Measurements from ENCODE around the gene HERC2.

The HERC2 gene

DNA sequence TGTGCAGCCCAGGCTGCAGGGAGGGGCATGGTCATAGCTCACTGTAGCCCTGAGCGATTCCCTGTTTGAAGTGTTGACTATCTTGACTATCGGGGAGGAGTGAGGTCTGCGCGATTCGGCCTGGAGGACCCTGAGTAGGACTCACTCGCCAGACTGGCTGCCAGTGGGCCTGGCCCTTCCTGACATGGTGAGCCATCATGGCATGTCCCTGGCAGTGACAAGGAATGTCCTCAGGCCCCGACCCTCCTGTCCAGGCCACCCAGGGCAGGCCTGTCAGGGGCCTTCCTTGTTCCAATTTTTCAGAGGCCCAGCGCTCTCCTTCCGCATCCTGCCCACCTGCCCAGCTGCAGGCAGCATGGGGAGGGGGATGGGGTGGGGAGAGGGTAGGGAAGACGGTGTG lies 217.7 kb downstream of the HERC2 start:
- no peak overlapping the region for H3K27ac ChIP-seq
- TF ChIP-seq CTCF (IDR thresholded peaks at IDR 0.05) = no peak
- no peak for TF ChIP-seq ZFX (IDR thresholded peaks at IDR 0.05; ENCODE audit: borderline replicate concordance)

GRCh38 chr15:28103831-28104230 lies 218.1 kb downstream of the HERC2 start:
- no peak for TF ChIP-seq ZFX (IDR thresholded peaks at IDR 0.05; ENCODE audit: borderline replicate concordance)
- no peak for TF ChIP-seq CTCF (IDR thresholded peaks at IDR 0.05)
- no peak overlapping the region for H3K27ac ChIP-seq

DNA sequence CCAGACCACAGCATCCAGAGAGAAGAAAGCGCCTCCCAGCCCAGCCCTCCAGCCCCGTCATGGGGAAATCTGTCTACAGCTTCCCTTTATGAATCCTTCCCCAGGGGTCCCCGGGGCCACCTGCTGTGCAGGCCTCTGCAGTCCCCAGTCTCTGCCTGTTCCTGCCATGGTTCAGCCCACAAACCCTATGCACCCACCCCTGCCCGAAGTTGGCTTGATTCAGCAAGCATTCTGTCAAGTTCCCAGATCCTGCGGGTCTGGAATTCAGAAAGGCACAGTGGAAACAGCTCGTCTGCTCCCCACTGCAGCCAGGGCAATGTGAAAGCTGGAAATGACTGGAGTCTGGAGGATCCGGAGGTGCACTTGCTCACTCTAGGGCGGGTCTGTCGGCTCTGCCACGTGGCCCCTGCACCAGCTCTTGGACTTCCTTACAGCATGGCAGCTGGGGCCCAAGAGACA lies 220.0 kb downstream of the HERC2 start:
- TF ChIP-seq CTCF (IDR thresholded peaks at IDR 0.05) (no peak), ZFX (IDR thresholded peaks at IDR 0.05; ENCODE audit: borderline replicate concordance) (no peak)
- no peak overlapping the region for H3K27ac ChIP-seq

GRCh38 chr15:28101201-28101600 lies 220.8 kb downstream of the HERC2 start:
- no peak for TF ChIP-seq CTCF (IDR thresholded peaks at IDR 0.05)
- TF ChIP-seq ZFX (IDR thresholded peaks at IDR 0.05; ENCODE audit: borderline replicate concordance) = no peak
- H3K27ac ChIP-seq = no peak overlapping the region

DNA sequence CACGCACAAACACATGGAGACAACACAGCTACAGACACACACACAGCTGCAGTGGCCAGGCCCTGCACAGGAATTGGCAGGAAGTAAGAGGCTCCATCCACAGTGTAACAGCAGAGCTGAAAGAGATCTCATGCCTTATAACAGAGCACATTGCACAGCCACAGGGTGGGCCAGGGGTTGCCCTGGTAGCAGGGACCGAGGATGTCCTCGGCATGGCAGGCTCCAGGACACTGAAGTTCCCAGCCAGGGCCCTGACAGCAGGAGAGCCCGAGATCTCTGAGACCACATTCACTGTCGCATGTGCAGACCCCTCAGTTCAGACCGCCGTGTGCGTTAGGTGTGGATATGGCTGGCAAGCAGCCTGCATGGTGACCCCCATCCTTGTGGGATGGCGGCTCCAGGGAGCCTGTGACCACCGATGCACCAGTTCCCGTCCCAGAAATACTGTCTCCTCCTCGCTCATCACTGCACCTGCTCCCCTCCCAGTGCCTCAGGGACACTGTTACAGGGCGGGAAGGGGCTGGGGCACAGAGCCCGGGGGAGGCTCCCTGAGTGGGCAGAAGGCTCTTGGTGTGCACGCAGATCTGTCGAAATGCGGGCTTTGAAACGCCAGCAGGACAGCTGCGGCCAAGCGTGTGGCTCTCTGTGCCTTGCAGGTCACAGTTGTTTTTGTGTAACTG lies 221.3 kb downstream of the HERC2 start:
- no peak overlapping the region for H3K27ac ChIP-seq
- TF ChIP-seq CTCF (IDR thresholded peaks at IDR 0.05) (no peak), ZFX (IDR thresholded peaks at IDR 0.05; ENCODE audit: borderline replicate concordance) (no peak)

DNA sequence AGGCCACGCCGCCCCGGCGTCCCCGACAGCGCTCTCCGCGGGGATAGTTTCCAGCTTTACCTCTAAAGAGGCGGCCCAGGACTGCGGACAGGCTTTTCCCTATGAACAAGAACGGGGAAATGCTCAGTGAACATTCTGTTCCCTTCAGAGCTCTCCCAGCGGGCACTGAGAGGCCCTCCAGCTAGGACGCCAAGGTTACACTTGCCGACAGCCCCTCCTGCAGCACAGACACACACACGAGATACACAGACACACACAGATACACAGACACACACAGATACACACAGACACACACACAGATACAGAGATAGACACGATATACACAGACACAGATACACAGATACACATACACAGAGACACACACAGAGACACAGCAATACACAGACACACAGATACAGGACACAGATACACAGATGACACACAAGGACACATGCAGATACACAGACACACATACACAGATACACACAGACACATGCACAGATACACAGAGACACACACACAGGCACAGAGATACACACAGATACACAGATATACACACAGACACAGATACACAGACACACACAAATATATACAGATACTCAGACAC lies 222.3 kb downstream of the HERC2 start:
- TF ChIP-seq ZFX (IDR thresholded peaks at IDR 0.05; ENCODE audit: borderline replicate concordance) (no peak), CTCF (IDR thresholded peaks at IDR 0.05) (no peak)
- H3K27ac ChIP-seq = no peak overlapping the region

DNA sequence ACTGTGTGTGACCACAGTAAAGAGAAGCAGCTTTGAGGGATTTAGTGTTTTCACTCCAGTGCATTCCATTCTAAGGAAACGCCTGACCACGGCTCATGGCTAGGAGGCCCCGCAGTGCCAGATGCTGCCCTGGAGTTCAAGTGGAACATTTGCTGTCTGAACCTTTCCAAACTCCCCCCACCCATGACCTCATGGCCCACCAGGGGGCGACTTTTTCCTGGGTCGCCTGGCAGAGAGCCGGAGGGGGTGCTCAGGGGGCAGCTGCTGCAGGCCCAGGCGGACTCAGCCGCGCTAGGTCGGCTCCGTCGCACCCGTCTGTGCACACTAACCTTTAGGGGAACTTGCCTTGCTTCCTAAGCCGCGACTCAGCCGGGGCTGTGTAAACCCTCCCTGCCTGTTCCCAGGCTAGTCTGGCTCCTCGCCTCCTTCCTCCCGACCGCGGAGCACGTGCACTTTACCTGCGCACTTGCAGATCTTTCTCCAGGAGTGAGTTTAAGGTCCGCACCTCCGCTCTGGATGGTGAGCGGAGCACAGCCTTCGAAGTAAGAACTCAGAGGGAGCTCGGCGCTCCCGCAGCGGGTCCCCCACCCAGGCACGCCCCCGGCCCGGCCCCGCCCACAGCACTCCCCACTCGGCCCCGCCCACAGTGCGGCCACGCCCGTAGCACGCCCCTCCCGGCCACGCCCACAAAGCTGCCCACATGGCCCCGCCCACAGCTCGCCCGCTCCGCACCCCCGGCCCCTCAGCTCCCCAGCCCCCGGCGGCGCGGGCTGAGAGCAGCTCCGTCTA lies 223.0 kb downstream of the HERC2 start, which contains the start of gene OCA2:
Gene OCA2 (minus strand): TSS at position 550 of the 789 bp plus-strand sequence. CDS start 17,441 bp downstream, outside the sequence.
- peak; percentile 66 for TF ChIP-seq CTCF (IDR thresholded peaks at IDR 0.05)
- TF ChIP-seq ZFX (IDR thresholded peaks at IDR 0.05; ENCODE audit: borderline replicate concordance) = no peak
- no peak within 1 kb of the TSS for H3K27ac ChIP-seq
